Left ventricle myocardium inferior (tissue), 1 donor: ENCODE results near the gene ST3GAL5. TPM values are rescaled to one million over a fixed set of nuclear protein-coding genes. Genes with fewer than 3 reads are reported as not detected.

Experiments used
- DNase-seq: peaks from one replicate; pipeline ENCODE4 v3.0.0-alpha.2; 2020
- H3K27ac ChIP-seq: fragments of 200-600 bp; replicated peaks from 2 replicates; pipeline ENCODE4 v1.8.0; 2021
- H3K27me3 ChIP-seq: fragments of 200-600 bp; 2 replicates; pipeline ENCODE4 v1.8.0; 2021; ENCODE audit warnings: low read depth
- H3K36me3 ChIP-seq: fragments of 200-600 bp; 2 replicates; pipeline ENCODE4 v1.8.0; 2021
- H3K4me1 ChIP-seq: fragments of 200-600 bp; 2 replicates; pipeline ENCODE4 v1.8.0; 2021
- H3K4me3 ChIP-seq: fragments of 200-600 bp; 2 replicates; pipeline ENCODE4 v1.8.0; 2021; ENCODE audit warnings: mild to moderate bottlenecking, moderate library complexity
- H3K9me3 ChIP-seq: fragments of 200-600 bp; replicated peaks from 2 replicates; pipeline ENCODE4 v1.8.0; 2021
- intact Hi-C: fragments of 100-400 bp; cut with micrococcal nuclease; formaldehyde crosslinking; loops from one replicate; pipeline ENCODE4 v1.11.0; 2022
- total RNA-seq: library from RNA; stranded (reverse); fragmentation: NEBNext Ultra II Directional; extraction: Animal tissue kit (Norgen Biotek cat#: 25700); gene quantifications from one replicate; pipeline ENCODE4 v1.2.1, GENCODE V29; 2021
- TF ChIP-seq, protein P1 (sequence below): fragments of 200-600 bp; IDR thresholded peaks from 2 replicates; pipeline ENCODE4 v1.8.0; 2021; ENCODE audit warnings: antibody characterized with exemption, mild to moderate bottlenecking, borderline replicate concordance
- donor health status: DM: no; HTN: yes; CAD: no; lungs with severe emphysema.

ST3GAL5 gene
- total RNA-seq, 1 donor from 2014 or later: 4.2 TPM

DNA sequence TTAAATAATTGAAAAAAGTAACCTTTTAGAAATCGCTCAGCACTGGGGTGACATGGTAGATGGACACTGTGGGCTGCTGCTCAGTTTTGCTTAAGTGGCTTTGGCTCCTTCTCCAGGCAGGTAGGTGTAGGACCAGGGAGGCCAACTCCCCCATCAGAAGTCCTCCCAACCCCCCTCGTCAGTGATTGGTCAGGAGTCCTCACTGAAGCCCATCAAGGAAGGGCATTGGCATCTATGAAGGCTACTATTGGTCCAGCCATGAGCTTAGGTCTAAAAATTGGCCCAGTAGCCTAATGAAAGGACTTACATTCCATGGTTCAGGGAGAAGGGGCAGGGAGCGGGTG is 34.7 kb downstream of the ST3GAL5 start:
- TF ChIP-seq, protein P1, sequence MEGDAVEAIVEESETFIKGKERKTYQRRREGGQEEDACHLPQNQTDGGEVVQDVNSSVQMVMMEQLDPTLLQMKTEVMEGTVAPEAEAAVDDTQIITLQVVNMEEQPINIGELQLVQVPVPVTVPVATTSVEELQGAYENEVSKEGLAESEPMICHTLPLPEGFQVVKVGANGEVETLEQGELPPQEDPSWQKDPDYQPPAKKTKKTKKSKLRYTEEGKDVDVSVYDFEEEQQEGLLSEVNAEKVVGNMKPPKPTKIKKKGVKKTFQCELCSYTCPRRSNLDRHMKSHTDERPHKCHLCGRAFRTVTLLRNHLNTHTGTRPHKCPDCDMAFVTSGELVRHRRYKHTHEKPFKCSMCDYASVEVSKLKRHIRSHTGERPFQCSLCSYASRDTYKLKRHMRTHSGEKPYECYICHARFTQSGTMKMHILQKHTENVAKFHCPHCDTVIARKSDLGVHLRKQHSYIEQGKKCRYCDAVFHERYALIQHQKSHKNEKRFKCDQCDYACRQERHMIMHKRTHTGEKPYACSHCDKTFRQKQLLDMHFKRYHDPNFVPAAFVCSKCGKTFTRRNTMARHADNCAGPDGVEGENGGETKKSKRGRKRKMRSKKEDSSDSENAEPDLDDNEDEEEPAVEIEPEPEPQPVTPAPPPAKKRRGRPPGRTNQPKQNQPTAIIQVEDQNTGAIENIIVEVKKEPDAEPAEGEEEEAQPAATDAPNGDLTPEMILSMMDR: no peak
- H3K9me3 ChIP-seq: no peaks in the 10 kb centered on the region
- intact Hi-C loops: no loop called here
- H3K27me3 ChIP-seq: no peaks in the 10 kb centered on the region
- H3K4me3 ChIP-seq: peak overlapping the region; percentile 31
- peaks cover 20% of the 10 kb centered on the region for H3K4me1 ChIP-seq
- DNase-seq: no peak
- H3K27ac ChIP-seq: peak overlapping the region; percentile 67
- peaks cover 21% of the 10 kb centered on the region for H3K36me3 ChIP-seq

DNA sequence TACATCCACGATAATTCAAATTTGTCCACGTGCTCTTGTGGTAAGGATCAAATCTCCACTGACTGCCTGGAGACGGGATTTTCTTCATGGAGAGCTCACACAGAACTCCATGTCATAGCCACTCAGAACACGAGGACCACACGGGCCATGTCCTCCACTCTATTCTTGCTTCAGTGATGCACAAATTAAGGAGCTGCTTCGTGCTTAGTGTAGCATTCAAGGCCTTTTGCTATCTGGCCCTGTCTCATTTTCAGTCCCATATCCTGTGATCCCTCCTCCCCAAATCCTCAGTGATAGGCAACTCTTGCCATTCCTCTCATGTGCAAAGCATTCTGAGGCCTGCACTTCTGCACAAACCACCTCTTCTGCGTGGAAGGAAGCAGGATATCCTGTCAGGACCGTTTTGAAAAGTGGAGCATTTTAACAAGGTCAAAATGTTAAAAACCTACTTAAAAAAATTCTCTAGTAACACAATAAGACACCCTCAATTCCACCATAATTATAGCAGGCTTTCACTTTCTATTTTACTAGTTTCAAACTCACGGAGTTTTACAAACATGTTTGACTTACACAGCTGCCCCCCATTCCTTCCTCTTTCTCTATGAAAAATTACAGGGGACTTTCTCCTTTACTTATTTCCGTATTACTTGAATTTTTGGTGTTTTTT is 35.2 kb downstream of the ST3GAL5 start:
- intact Hi-C loops: no loop called here
- Histone ChIP-seq H3K27me3 (no peaks in the 10 kb centered on the region), H3K4me1 (peaks cover 20% of the 10 kb centered on the region), H3K9me3 (no peaks in the 10 kb centered on the region), H3K27ac (peak overlapping the region; percentile 67), H3K4me3 (peak overlapping the region; percentile 31), H3K36me3 (peaks cover 21% of the 10 kb centered on the region)
- TF ChIP-seq, protein P1: no peak
- DNase-seq: no peak

DNA sequence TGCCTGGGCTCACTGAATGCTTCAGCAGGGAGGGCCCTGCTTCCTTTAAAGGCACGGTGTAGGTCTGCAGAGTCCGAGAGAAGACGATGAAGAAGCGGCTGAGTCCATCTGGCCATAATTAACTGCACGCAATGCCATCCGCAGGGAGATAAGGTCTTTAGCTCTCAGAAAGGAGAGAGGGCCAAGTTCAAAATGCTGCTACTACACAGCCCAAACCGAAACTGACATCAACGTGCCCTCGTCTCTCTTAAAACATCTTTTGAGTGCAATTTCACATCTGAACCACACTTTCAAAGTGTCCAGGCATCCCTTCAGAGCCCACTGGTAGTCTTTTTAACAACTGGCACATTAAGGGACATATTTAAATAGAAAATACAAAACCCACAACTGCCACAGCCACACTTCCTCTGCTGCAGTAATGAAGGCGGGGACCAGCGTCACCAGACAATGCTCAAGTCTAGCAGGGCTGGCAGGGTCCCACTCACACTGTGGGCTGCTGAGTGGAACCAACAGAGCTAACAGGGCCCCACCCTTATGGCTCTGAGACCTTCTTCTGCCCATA is 35.8 kb downstream of the ST3GAL5 start:
- Histone ChIP-seq H3K4me1 (peaks cover 20% of the 10 kb centered on the region), H3K27me3 (no peaks in the 10 kb centered on the region), H3K36me3 (peaks cover 24% of the 10 kb centered on the region), H3K27ac (peak overlapping the region; percentile 67), H3K9me3 (no peaks in the 10 kb centered on the region), H3K4me3 (no peak overlapping the region)
- TF ChIP-seq, protein P1: no peak
- intact Hi-C loops: no loop called here
- no peak for DNase-seq

DNA sequence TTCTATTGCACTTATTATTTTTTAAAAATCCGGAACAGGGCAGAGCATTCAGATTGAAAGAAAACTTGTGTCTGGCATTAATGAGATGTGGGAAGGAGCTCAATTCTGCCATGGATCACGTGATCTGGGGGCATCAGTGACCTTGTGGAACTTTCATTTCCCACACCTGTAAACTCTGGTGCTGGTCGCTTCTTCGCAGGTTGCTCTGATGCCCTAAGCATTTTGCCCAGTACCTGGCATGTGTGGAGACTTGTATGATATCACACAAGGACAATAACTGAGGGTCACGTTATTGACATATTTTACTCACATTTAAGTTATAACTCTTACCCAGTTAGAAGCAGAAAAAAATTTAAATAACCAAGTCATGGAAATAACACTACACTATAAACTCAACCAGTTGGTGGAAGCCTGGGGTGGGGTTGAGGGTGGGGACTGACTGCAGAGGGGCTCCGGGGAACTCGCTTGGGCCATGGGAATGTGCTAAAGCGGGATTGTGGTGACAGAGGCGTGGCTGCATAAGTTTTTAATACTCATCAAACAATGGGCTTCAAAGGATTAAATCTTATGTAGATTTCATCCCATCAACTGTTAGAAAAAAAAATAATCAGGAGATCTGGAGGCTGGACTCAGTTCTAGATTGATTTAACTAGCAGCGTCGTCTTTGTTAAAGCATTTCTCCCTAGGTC is 36.5 kb downstream of the ST3GAL5 start:
- Histone ChIP-seq H3K4me3 (no peak overlapping the region), H3K27ac (peak overlapping the region; percentile 67), H3K27me3 (no peaks in the 10 kb centered on the region), H3K36me3 (peaks cover 31% of the 10 kb centered on the region), H3K9me3 (no peaks in the 10 kb centered on the region), H3K4me1 (peaks cover 20% of the 10 kb centered on the region)
- intact Hi-C loops: no loop called here
- no peak for DNase-seq
- TF ChIP-seq, protein P1: no peak

DNA sequence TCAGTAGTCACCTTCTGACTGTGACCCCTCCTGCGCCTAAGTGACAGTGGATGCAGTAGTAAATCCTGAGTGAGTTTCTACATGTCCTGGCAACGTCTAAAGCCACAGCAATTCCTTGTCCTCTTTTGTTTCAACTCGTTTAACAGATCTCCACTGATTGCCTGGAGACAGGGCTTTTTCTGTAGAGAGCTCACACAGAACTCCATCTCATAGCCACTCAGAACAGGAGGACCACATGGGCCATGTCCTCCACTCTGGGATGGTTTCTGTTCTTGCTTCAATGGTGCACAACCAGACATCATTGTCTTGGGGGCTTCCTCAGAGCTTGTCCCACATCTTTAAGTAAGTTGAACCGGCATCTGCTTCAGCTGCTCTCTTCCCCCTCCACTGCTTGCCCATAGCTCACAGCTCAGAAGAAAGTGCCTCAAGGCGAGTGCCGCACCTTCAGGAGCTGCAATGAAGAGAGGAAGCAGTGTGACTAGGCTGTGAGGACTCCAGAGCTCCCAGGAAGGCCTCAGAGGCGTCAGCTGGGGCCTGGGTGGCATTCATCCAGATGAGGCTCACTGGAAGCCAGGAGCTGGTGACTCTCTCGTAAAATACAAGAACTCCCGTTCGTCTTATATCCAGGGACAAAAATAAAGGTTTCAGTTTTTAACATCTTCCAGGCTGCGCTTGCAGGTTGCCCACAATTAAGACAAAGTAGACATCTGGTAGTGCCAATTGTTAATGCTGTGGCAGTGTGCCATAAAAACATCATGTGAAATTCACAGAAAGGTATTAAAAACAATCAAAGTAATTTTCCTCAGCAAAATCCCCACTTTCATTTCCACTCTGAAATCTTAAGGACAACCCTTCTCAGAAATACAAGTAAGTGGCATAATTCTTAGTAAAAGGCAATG is 37.3 kb downstream of the ST3GAL5 start:
- Histone ChIP-seq H3K4me1 (peaks cover 20% of the 10 kb centered on the region), H3K9me3 (no peaks in the 10 kb centered on the region), H3K36me3 (peaks cover 37% of the 10 kb centered on the region), H3K27ac (no peak overlapping the region), H3K27me3 (no peaks in the 10 kb centered on the region), H3K4me3 (no peak overlapping the region)
- intact Hi-C loops: no loop called here
- peak; percentile 43 for DNase-seq
- TF ChIP-seq, protein P1: no peak
